H1 (cell line): Measurements from ENCODE around the gene TMEM200C. TPM values are rescaled to one million over a fixed set of nuclear protein-coding genes. Genes with fewer than 3 reads are reported as not detected.
"Not testable (repeated sequence)": the region's sequence is repeated elsewhere in the genome, so short reads cannot be mapped to it uniquely, and the experiment has no call there.

Experiments
- CTCF ChIA-PET: fragments of 300-600 bp; sonication (Branson Sonifier 250); formaldehyde crosslinking; loops from one replicate; lab custom pipeline; 2021; ENCODE audit not compliant: partially characterized antibody; lab: Charles Lee
- POLR2A ChIA-PET: fragments of 300-600 bp; sonication (Branson Sonifier 250); formaldehyde crosslinking; loops from one replicate; lab custom pipeline; 2021; ENCODE audit warnings: inconsistent platforms; ENCODE audit not compliant: partially characterized antibody; lab: Charles Lee
- DNase-seq, 2 experiments: peaks; one replicate each; pipeline versions ENCODE4 v3.0.0 to v3.0.0-alpha.2; 2010 to 2022; ENCODE audit warnings: low spot score in 2 of 2, low read depth in 1 of 2, mixed read lengths in 1 of 2
- FAIRE-seq: peaks from 2 replicates; lab custom pipeline; 2011; peaks lifted over from hg19 to GRCh38; lab: Jason Lieb, UNC
- H2AFZ ChIP-seq: 2 replicates; pipeline ENCODE4 v1.8.1; 2012; ENCODE audit warnings: low read length, inconsistent platforms
- H2AK5ac ChIP-seq: 2 replicates; pipeline ENCODE4 v1.6.1; 2013; ENCODE audit warnings: low read depth, low read length
- H2BK120ac ChIP-seq: replicated peaks from 2 replicates; pipeline ENCODE3; 2013; ENCODE audit warnings: low read depth, low read length, inconsistent platforms
- H2BK12ac ChIP-seq: 2 replicates; pipeline ENCODE4 v1.6.1; 2013; ENCODE audit warnings: low read depth, low read length
- H2BK15ac ChIP-seq: 2 replicates; pipeline ENCODE4 v1.6.1; 2013; ENCODE audit warnings: low read length
- H2BK20ac ChIP-seq: 2 replicates; pipeline ENCODE4 v1.6.1; 2013; ENCODE audit warnings: low read length
- H2BK5ac ChIP-seq: 2 replicates; pipeline ENCODE4 v1.6.1; 2013; ENCODE audit warnings: low read depth, low read length
- H3K14ac ChIP-seq: 2 replicates; pipeline ENCODE4 v1.6.1; 2013; ENCODE audit warnings: inconsistent platforms; ENCODE audit not compliant: insufficient read length
- H3K18ac ChIP-seq: 2 replicates; pipeline ENCODE4 v1.6.1; 2013; ENCODE audit warnings: low read length; ENCODE audit errors: extremely low read depth
- H3K23ac ChIP-seq: 2 replicates; pipeline ENCODE4 v1.6.1; 2013; ENCODE audit warnings: inconsistent platforms; ENCODE audit not compliant: insufficient read length
- H3K23me2 ChIP-seq: 2 replicates; pipeline ENCODE4 v1.6.1; 2013; ENCODE audit warnings: low read depth, low read length
- H3K27ac ChIP-seq: 2 replicates; pipeline ENCODE4 v1.6.1; 2011; ENCODE audit warnings: low read depth, low read length, inconsistent platforms
- H3K27me3 ChIP-seq, 4 experiments: replicated peaks in 1 of 4; 1 replicate in 1 of 4; 2 replicates in 3 of 4; pipeline versions ENCODE4 v1.6.1 to v1.8.1; 2011 to 2013; ENCODE audit warnings: low read length in 3 of 4, mild to moderate bottlenecking in 3 of 4, inconsistent platforms in 2 of 4, mixed read lengths in 2 of 4, moderate library complexity in 1 of 4; ENCODE audit not compliant: control insufficient read depth in 3 of 4, insufficient read depth in 3 of 4; ENCODE audit errors: extremely low read depth in 1 of 4
- H3K36me3 ChIP-seq, 4 experiments: 2 replicates each; pipeline versions ENCODE4 v1.6.1 to v1.8.1; 2011 to 2013; ENCODE audit warnings: mild to moderate bottlenecking in 4 of 4, low read length in 3 of 4, moderate library complexity in 2 of 4, control low read depth in 1 of 4, inconsistent platforms in 1 of 4; ENCODE audit not compliant: insufficient read depth in 4 of 4, control insufficient read depth in 2 of 4
- H3K4ac ChIP-seq: replicated peaks from 2 replicates; pipeline ENCODE3; 2013; ENCODE audit warnings: low read length, low read depth, mixed read lengths, inconsistent platforms; ENCODE audit not compliant: insufficient read length
- H3K4me1 ChIP-seq, 4 experiments: replicated peaks in 1 of 4; 1 replicate in 1 of 4; 2 replicates in 3 of 4; pipeline versions ENCODE4 v1.6.1 to v1.8.1; 2011 to 2013; ENCODE audit warnings: low read length in 3 of 4, inconsistent platforms in 2 of 4, mixed read lengths in 1 of 4; ENCODE audit not compliant: insufficient read depth in 4 of 4, control insufficient read depth in 3 of 4
- H3K4me2 ChIP-seq, 2 experiments: 2 replicates each; pipeline versions ENCODE4 v1.6.1 to v1.8.1; 2011 to 2013; ENCODE audit warnings: low read depth in 2 of 2, low read length in 2 of 2, control low read depth in 1 of 2, inconsistent platforms in 1 of 2, mild to moderate bottlenecking in 1 of 2; ENCODE audit not compliant: insufficient read depth in 1 of 2
- H3K4me3 ChIP-seq, 4 experiments: fragments of 200-600, 300-600 bp in 1 of 4; sonication (generic), shearing (Covaris generic), sonication (Bioruptor Twin) in 1 of 4; 2 replicates each; pipeline versions ENCODE4 v1.5.1 to v1.8.1; 2011 to 2016; ENCODE audit warnings: low read length in 4 of 4, low read depth in 3 of 4, control low read depth in 2 of 4, inconsistent platforms in 2 of 4, mild to moderate bottlenecking in 2 of 4, mixed read lengths in 1 of 4, moderate library complexity in 1 of 4; ENCODE audit not compliant: insufficient read depth in 2 of 4; ENCODE audit errors: extremely low read depth in 1 of 4
- H3K56ac ChIP-seq: replicated peaks from 2 replicates; pipeline ENCODE3; 2013; ENCODE audit warnings: low read depth, mild to moderate bottlenecking, mixed read lengths, low read length, inconsistent platforms; ENCODE audit not compliant: insufficient read length
- H3K79me1 ChIP-seq: 2 replicates; pipeline ENCODE4 v1.6.1; 2013; ENCODE audit warnings: low read depth, low read length, control low read depth
- H3K79me2 ChIP-seq, 2 experiments: 2 replicates each; pipeline versions ENCODE4 v1.6.1 to v1.8.1; 2012 to 2013; ENCODE audit warnings: low read length in 2 of 2, mild to moderate bottlenecking in 2 of 2, inconsistent platforms in 1 of 2; ENCODE audit not compliant: insufficient read depth in 2 of 2, control insufficient read depth in 1 of 2
- H3K9ac ChIP-seq, 4 experiments: replicated peaks in 1 of 4; 1 replicate in 1 of 4; 2 replicates in 3 of 4; pipeline versions ENCODE4 v1.6.1 to v1.8.1; 2011 to 2013; ENCODE audit warnings: low read depth in 3 of 4, low read length in 3 of 4, control low read depth in 2 of 4, mild to moderate bottlenecking in 2 of 4, moderate library complexity in 2 of 4, inconsistent platforms in 1 of 4; ENCODE audit errors: extremely low read depth in 1 of 4
- H3K9me3 ChIP-seq, 2 experiments: 2 replicates each; pipeline versions ENCODE4 v1.6.1 to v1.8.1; 2012 to 2013; ENCODE audit warnings: mild to moderate bottlenecking in 2 of 2, moderate library complexity in 2 of 2, control low read depth in 1 of 2, inconsistent platforms in 1 of 2, low read depth in 1 of 2, low read length in 1 of 2, mixed read lengths in 1 of 2; ENCODE audit not compliant: insufficient read depth in 2 of 2
- H4K20me1 ChIP-seq, 2 experiments: replicated peaks in 1 of 2; 2 replicates each; pipeline versions ENCODE3 to v1.8.1; 2011 to 2013; ENCODE audit warnings: inconsistent platforms in 2 of 2, low read length in 2 of 2, mild to moderate bottlenecking in 1 of 2; ENCODE audit not compliant: insufficient read depth in 2 of 2, control insufficient read depth in 1 of 2
- H4K5ac ChIP-seq: 2 replicates; pipeline ENCODE4 v1.6.1; 2013; ENCODE audit warnings: low read length, low read depth, mixed read lengths, inconsistent platforms; ENCODE audit not compliant: insufficient read length
- H4K8ac ChIP-seq: 2 replicates; pipeline ENCODE4 v1.8.0; 2013; ENCODE audit warnings: mild to moderate bottlenecking, moderate library complexity, low read length, inconsistent platforms; ENCODE audit not compliant: insufficient read depth; ENCODE audit errors: extremely low read depth
- H4K91ac ChIP-seq: replicated peaks from 2 replicates; pipeline ENCODE3; 2013; ENCODE audit warnings: low read length, mixed read lengths, inconsistent platforms; ENCODE audit not compliant: insufficient read length
- WGBS, 2 experiments: shearing (Covaris generic) in 1 of 2; methylation state at CpG; one replicate each; pipeline versions ENCODE4 v1.1.6 to v1.1.7; 2013 to 2015; ENCODE audit warnings: low lambda C conversion rate in 2 of 2, mixed read lengths in 2 of 2, inconsistent platforms in 1 of 2, low coverage in 1 of 2, missing lambda C conversion rate in 1 of 2; ENCODE audit not compliant: insufficient replicate concordance in 2 of 2, insufficient coverage in 1 of 2, insufficient read length in 1 of 2; ENCODE audit errors: extremely low coverage in 1 of 2, missing lambda C conversion rate in 1 of 2; 5-methylcytosine and 5-hydroxymethylcytosine counted together
- polyA plus RNA-seq, 7 experiments: library from polyadenylated mRNA; depleted of rRNA in 3 of 7; stranded (reverse) in 5 of 7; unstranded in 2 of 7; fragments of >200 nt in 5 of 7; fragments of 200-250 nt in 2 of 7; gene quantifications; 1 replicate in 5 of 7; 2 replicates in 1 of 7; 4 replicates in 1 of 7; pipeline versions ENCODE4 v1.2.1 to v1.2.3, GENCODE V29; 2011 to 2013; ENCODE audit warnings: missing spikeins in 2 of 7, mixed read lengths in 2 of 7
- total RNA-seq: library from RNA; stranded (reverse); fragmentation: NEBNext Ultra II Directional; extraction: Animal tissue kit (Norgen Biotek cat#: 25700); gene quantifications from 2 replicates; pipeline ENCODE4 v1.2.1, GENCODE V29; 2021

Gene TMEM200C
- total and polyA plus RNA-seq, 2 of the 8 experiments (the other 6 are each of a cell fraction or from before 2014, with no cell fraction given): 3.4 to 9.6 TPM

DNA sequence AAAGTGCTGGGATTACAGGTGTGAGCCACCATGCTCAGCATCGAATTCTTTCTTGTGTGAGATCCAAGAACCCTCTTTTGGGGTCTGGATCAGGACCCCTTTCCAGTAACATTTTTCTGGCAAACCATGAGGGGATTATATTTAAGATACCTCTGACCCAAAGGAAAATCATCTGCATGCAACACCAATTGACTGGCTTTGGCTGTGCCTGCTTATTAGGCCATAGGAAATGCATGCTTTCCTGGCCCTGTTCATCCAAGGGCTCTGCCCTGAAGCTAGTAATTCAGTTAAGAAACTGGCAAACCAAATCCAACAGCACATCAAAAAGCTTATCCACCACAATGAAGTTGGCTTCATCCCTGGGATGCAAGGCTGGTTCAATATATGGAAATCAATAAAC lies 33.2 kb downstream of the TMEM200C start:
- H2BK20ac ChIP-seq, H4K8ac ChIP-seq, H4K91ac ChIP-seq, H4K5ac ChIP-seq, H3K14ac ChIP-seq, H3K27ac ChIP-seq, H3K9me3 ChIP-seq, H3K9ac ChIP-seq, POLR2A ChIA-PET, H2AK5ac ChIP-seq, H3K79me2 ChIP-seq, H3K4ac ChIP-seq, H2BK5ac ChIP-seq, H3K4me1 ChIP-seq, H3K18ac ChIP-seq, H2AFZ ChIP-seq, DNase-seq, H3K27me3 ChIP-seq, H3K4me2 ChIP-seq, H3K56ac ChIP-seq, H3K23ac ChIP-seq, H3K79me1 ChIP-seq, CTCF ChIA-PET, H2BK120ac ChIP-seq, H2BK15ac ChIP-seq, FAIRE-seq, H3K23me2 ChIP-seq, H3K36me3 ChIP-seq, H3K4me3 ChIP-seq, H2BK12ac ChIP-seq, H4K20me1 ChIP-seq: not testable (repeated sequence)
- 100% methylated on average over 1 of the region's 1 CpG; no CpG with 5 or more reads in 1 of the 2 experiments for WGBS, 2 experiments
